NCI-H2107 (cell line): ENCODE measurements around the gene STAT4.

Source experiments
- DNase-seq: peaks from one replicate; lab custom pipeline; 2025; lab: John Stamatoyannopoulos, UW

STAT4 gene

DNA sequence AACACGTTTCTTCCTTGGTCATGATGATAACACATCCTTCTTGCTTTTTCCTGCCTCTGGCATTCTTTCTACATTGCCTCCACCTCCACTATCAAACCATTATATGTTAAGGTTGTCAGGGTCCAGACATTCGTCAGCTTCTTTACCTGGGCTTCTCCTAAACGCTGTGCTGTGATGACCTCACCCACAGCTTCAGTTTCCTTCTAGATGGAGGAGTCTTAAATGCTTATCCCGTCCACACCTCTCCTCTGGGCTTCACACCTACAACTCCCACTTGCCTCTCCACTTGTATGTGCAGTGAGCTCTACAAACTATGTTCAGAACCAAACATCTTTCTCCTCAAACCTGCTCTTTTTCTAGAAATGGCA is 136.2 kb downstream of the STAT4 start:
- no peak for DNase-seq

GRCh38 chr2:191013932-191014652 is 136.7 kb downstream of the STAT4 start, which contains the start of gene STAT1:
TSS of gene STAT1 (minus strand) at chr2:191014171. CDS start at chr2:191010003, 4,168 bp downstream.
- peak; percentile 89 for DNase-seq

GRCh38 chr2:191013682-191013931 is 137.2 kb downstream of the STAT4 start:
- no peak for DNase-seq

GRCh38 chr2:191012845-191013681 is 137.7 kb downstream of the STAT4 start:
- DNase-seq: no peak

DNA sequence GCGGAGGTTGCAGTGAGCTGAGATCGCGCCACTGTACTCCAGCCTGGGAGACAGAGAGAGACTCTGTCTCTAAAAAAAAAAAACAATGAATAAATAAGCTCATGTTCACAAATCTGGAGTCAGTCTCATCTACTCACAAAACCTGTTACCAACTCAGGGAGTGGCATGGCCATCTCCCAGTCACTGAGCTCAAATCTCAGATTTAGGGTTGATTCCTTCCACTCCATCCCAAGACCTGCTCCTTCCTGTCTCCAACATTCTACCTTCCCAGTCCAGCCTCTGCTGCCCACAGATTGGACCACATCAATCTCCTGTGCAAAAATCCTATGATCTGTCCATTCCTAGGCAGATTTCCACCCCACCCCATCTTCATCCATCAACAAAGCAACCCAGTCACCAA is 138.4 kb downstream of the STAT4 start:
- no peak for DNase-seq

GRCh38 chr2:191010887-191011885 is 139.6 kb downstream of the STAT4 start:
- DNase-seq: no peak

GRCh38 chr2:191009541-191010374 is 141.0 kb downstream of the STAT4 start:
- no peak for DNase-seq

DNA sequence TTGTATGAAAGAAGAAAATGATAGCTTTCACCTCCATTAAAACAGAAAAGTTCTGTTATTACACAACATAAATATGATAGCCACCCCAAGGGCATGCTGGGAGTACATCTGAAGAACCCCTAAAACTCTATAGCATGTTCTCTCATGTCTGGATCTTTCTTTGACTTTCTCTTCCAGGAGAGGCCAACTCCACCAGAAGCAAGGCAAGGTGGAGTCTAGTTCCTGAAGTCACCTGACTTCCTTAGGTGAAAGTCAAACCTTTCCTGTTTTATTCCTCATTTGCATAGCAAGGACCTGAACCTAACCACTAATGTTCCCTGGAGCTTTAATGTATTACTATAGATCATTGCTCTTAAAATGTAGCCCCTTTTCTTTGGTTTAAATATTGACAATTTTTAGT is 142.5 kb downstream of the STAT4 start:
- DNase-seq: no peak

- no peak for DNase-seq
Measured at GRCh38 chr2:191006997-191007783, 143.6 kb downstream of the STAT4 start.

- DNase-seq: no peak
Measured at GRCh38 chr2:191006297-191006696, 144.5 kb downstream of the STAT4 start.

GRCh38 chr2:191003405-191004309 is 147.1 kb downstream of the STAT4 start:
- no peak for DNase-seq

DNA sequence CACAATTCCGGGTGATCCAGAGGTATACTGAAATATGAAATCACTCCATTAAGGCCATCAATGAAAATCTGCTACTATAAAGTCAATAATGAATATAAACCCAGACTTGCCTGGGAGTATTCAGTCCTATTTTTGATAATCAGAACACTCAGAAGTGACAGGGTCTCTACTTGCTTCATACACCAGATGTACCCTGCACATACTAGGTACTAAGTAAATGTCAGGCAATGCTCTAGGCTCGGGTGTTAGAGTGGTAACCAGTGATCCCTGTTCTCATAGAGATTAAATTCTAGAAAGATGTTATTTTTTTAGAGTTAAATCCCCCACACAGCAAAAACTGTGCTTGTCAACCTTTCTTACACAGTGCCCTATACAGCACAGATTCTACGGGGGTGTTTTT is 149.2 kb downstream of the STAT4 start:
- DNase-seq: no peak

GRCh38 chr2:191001032-191001431 is 149.8 kb downstream of the STAT4 start:
- DNase-seq: no peak

DNA sequence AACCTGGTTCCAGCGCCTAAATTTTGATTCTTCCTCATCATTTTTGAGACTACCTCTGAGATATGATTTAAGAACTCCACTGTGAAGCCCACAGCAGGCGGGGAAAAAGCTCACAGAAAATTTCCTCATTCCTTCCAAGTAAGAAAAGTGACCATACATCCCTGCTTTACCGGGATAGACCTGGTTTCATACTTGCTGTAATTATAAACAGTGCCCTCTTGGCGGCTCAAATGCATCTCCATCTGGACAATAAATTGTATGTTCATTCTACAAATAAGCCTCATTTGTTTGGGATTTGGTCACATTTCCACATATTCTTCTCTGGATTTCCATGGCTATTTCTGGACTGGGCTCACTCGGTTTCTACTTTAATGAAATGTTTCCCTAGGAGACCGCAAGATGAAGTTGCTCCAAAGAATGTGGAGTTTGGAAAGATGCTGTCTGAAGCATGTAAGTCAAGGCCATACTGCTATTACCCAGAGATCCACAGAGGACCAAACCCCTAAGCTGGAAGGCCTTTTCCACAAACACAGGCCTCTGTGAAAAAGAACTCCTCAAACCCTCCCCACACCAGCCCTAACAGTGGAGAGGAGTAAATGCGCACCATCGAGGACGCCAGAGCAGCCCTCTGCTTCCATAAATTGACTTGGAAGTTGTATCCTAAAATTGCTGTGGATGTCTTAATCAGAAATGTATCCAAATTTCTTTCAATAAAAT is 150.7 kb downstream of the STAT4 start:
- DNase-seq: no peak

DNA sequence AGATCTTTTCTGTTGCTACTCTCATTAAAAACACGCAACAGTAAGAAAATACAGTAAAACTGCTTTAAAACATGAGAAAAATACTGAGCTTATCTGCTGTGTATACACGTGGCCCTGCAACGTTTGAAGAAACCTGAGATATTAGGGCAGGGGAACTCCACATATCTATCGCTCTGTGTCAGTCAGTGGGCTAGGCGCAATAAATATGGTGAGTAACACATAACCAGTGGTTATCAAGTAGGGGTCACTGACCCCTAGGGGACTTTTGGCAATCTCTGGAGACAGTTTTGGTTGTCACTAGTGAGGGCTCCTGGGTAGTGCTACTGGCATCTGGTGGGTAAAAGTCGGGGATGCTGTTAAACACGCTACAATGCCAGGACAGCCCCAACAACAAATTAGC is 151.7 kb downstream of the STAT4 start:
- DNase-seq: no peak

GRCh38 chr2:190997526-190998113 is 153.2 kb downstream of the STAT4 start:
- no peak for DNase-seq

DNA sequence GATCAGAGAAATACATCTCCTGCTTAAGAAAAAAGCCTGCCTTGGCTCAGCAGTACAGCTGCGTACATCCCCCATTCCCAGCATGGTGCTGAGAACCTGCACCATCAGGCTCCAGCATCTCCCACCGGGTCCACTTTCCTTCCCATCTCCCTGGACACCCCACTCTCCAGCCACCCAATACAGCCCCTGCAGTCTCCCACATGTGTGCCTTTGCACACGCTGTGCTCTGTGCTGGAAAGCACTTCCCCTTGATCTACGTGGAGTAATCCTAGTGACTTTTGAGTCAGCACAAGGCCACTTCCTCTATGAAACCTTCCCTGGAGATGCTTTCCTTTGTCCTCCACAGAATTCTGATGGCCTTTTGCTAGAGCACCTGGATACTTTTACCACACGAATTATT is 153.8 kb downstream of the STAT4 start:
- DNase-seq: no peak

GRCh38 chr2:190996338-190996946 is 154.4 kb downstream of the STAT4 start:
- no peak for DNase-seq
